D341Med (cell line): Measurements from ENCODE around the gene CYBC1.
A peak's percentile ranks its signal among the peaks of the same experiment; 100 is the strongest.
"Not testable (repeated sequence)": the region's sequence is repeated elsewhere in the genome, so short reads cannot be mapped to it uniquely, and the experiment has no call there.

Experiments used
- DNase-seq: peaks from one replicate; pipeline ENCODE4 v3.0.0; 2012; ENCODE audit warnings: low spot score

The CYBC1 gene

GRCh38 chr17:82435103-82435502, 15.4 kb downstream of the CYBC1 start:
- peak; percentile 37 for DNase-seq

- peak; percentile 35 for DNase-seq
These were observed 16.4 kb downstream of the CYBC1 start for GRCh38 chr17:82434216-82434565.

GRCh38 chr17:82433560-82434215, 16.9 kb downstream of the CYBC1 start:
- peak; percentile 41 for DNase-seq

- peak; percentile 34 for DNase-seq
These were observed 18.5 kb downstream of the CYBC1 start for GRCh38 chr17:82432017-82432416.

GRCh38 chr17:82429824-82430223, 20.7 kb downstream of the CYBC1 start:
- no peak for DNase-seq

GRCh38 chr17:82428546-82428945, 22.0 kb downstream of the CYBC1 start:
- peak; percentile 36 for DNase-seq

- DNase-seq = no peak
These were observed 25.7 kb downstream of the CYBC1 start for GRCh38 chr17:82424863-82425159.

- DNase-seq = no peak
These were observed 26.3 kb downstream of the CYBC1 start for GRCh38 chr17:82424001-82424862.

- no peak for DNase-seq
These were observed 31.0 kb downstream of the CYBC1 start for GRCh38 chr17:82419540-82419939.

- DNase-seq = peak; percentile 100
These were observed 32.3 kb downstream of the CYBC1 start, which contains the start of the genes HEXD and OGFOD3 for GRCh38 chr17:82418001-82418986. TSS of gene HEXD (plus strand) at chr17:82418347. CDS start at chr17:82419800, 1,453 bp downstream. TSS of gene OGFOD3 (minus strand) at chr17:82418586. CDS start at chr17:82418485, 101 bp downstream.

GRCh38 chr17:82416771-82417170, 33.8 kb downstream of the CYBC1 start:
- no peak for DNase-seq

GRCh38 chr17:82416264-82416663, 34.3 kb downstream of the CYBC1 start:
- DNase-seq = no peak

- DNase-seq = no peak
These were observed 34.8 kb downstream of the CYBC1 start for GRCh38 chr17:82415786-82416185.

GRCh38 chr17:82415336-82415735, 35.2 kb downstream of the CYBC1 start:
- DNase-seq = no peak

- DNase-seq = peak; percentile 89
These were observed 35.8 kb downstream of the CYBC1 start for GRCh38 chr17:82414548-82415281.

- DNase-seq = no peak
These were observed 37.7 kb downstream of the CYBC1 start for GRCh38 chr17:82412535-82413520.

- DNase-seq = not testable (repeated sequence)
These were observed 38.5 kb downstream of the CYBC1 start for GRCh38 chr17:82412081-82412480.

GRCh38 chr17:82411396-82412053, 39.0 kb downstream of the CYBC1 start:
- no peak for DNase-seq

GRCh38 chr17:82410014-82410716, 40.4 kb downstream of the CYBC1 start:
- no peak for DNase-seq
